Liver (tissue), 3 donors: Measurements from ENCODE around the gene TMEM39B.
A peak's percentile ranks its signal among the peaks of the same experiment; 100 is the strongest.

Experiments
- EGR1 ChIP-seq, 2 donors: IDR thresholded peaks; 2 replicates each; pipeline ENCODE4 v1.6.1; 2016 to 2018; ENCODE audit warnings: antibody characterized with exemption in 2 of 2, low read depth in 2 of 2
- FOXA1 ChIP-seq: IDR thresholded peaks from 2 replicates; pipeline ENCODE4 v1.6.1; 2016; ENCODE audit warnings: antibody characterized with exemption
- HNF4A ChIP-seq, 2 donors: conservative IDR thresholded peaks; 2 replicates each; pipeline ENCODE4 v1.6.1; 2016; ENCODE audit warnings: antibody characterized with exemption in 2 of 2, mild to moderate bottlenecking in 2 of 2
- JUND ChIP-seq, 2 donors: IDR thresholded peaks; 2 replicates each; pipeline ENCODE4 v1.6.1; 2016; ENCODE audit warnings: antibody characterized with exemption in 2 of 2
- RAD21 ChIP-seq, 2 donors: IDR thresholded peaks; 2 replicates each; pipeline ENCODE4 v1.6.1; 2016; ENCODE audit warnings: antibody characterized with exemption in 2 of 2, mild to moderate bottlenecking in 2 of 2
- SP1 ChIP-seq: IDR thresholded peaks from 2 replicates; pipeline ENCODE4 v1.6.1; 2018; ENCODE audit warnings: antibody characterized with exemption, mild to moderate bottlenecking
- YY1 ChIP-seq: IDR thresholded peaks from 2 replicates; pipeline ENCODE4 v1.6.1; 2016; ENCODE audit warnings: antibody characterized with exemption, mild to moderate bottlenecking
- TF ChIP-seq, protein P1 (sequence below): IDR thresholded peaks from 2 replicates; pipeline ENCODE4 v1.6.1; 2016; ENCODE audit warnings: antibody characterized with exemption, mild to moderate bottlenecking
- TF ChIP-seq, protein P2 (sequence below): fragments of 150-350 bp; IDR thresholded peaks from 2 replicates; pipeline ENCODE4 v1.5.1; 2017; ENCODE audit warnings: improper control_type of control experiment, low read depth, low read length; ENCODE audit not compliant: missing input control
- TF ChIP-seq, protein P3 (sequence below): IDR thresholded peaks from 2 replicates; pipeline ENCODE4 v1.6.1; 2016; ENCODE audit warnings: antibody characterized with exemption
- TF ChIP-seq, protein P4 (sequence below): IDR thresholded peaks from 2 replicates; pipeline ENCODE4 v1.6.1; 2016; ENCODE audit warnings: antibody characterized with exemption
- TF ChIP-seq, protein P5 (sequence below): IDR thresholded peaks from 2 replicates; pipeline ENCODE4 v1.6.1; 2016; ENCODE audit warnings: antibody characterized with exemption
- donor health status: healthy.
- donor health status: healthy.

DNA sequence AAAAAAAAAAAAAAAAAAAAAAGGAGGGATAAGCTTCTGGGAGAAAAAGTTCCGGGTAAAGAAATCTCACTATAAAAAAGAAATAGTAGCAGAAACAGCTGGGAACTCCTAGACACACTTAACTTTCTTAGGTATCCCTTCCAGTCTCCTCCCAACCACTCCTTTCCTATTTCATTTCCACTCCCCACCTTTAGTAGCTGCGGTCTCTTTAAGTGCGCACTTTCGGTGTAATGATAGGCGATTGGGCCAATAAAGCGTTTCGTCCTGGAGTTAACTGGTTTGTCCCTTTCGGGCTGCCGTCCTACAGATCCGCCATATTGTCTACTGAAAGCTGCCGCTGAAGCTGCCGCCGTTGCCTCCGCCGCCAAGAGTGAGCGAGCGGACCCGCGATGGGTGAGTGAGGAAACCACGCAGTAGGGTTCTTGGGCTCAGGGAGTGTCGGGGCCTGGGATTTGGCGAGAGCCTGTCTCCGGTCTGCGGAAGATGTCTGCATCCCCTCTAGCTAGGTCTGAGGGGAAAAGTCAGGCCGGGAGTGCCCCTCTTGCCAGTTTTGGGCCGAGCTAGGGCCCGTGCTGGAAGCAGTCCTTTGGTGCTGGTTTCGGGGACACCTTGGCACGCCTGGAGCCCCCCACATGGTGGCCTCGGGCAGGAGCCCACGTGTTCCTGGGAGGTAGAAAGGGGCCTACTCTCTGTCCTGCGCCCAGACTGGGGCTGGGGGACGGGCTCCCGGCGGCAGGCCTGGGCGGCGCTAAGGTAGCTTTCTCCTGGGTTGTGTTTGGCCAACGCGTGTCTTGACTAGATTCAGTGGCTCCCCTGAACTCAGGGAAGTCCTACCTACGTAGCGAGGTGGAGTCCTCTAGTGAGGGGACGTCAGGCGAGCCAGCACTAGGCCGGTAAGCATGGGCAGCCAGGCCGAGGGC is 35.3 kb downstream of the TMEM39B start, which contains the start of gene KPNA6:
- TF ChIP-seq, protein P1, sequence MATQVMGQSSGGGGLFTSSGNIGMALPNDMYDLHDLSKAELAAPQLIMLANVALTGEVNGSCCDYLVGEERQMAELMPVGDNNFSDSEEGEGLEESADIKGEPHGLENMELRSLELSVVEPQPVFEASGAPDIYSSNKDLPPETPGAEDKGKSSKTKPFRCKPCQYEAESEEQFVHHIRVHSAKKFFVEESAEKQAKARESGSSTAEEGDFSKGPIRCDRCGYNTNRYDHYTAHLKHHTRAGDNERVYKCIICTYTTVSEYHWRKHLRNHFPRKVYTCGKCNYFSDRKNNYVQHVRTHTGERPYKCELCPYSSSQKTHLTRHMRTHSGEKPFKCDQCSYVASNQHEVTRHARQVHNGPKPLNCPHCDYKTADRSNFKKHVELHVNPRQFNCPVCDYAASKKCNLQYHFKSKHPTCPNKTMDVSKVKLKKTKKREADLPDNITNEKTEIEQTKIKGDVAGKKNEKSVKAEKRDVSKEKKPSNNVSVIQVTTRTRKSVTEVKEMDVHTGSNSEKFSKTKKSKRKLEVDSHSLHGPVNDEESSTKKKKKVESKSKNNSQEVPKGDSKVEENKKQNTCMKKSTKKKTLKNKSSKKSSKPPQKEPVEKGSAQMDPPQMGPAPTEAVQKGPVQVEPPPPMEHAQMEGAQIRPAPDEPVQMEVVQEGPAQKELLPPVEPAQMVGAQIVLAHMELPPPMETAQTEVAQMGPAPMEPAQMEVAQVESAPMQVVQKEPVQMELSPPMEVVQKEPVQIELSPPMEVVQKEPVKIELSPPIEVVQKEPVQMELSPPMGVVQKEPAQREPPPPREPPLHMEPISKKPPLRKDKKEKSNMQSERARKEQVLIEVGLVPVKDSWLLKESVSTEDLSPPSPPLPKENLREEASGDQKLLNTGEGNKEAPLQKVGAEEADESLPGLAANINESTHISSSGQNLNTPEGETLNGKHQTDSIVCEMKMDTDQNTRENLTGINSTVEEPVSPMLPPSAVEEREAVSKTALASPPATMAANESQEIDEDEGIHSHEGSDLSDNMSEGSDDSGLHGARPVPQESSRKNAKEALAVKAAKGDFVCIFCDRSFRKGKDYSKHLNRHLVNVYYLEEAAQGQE: peak; percentile 50
- TF ChIP-seq, protein P2, sequence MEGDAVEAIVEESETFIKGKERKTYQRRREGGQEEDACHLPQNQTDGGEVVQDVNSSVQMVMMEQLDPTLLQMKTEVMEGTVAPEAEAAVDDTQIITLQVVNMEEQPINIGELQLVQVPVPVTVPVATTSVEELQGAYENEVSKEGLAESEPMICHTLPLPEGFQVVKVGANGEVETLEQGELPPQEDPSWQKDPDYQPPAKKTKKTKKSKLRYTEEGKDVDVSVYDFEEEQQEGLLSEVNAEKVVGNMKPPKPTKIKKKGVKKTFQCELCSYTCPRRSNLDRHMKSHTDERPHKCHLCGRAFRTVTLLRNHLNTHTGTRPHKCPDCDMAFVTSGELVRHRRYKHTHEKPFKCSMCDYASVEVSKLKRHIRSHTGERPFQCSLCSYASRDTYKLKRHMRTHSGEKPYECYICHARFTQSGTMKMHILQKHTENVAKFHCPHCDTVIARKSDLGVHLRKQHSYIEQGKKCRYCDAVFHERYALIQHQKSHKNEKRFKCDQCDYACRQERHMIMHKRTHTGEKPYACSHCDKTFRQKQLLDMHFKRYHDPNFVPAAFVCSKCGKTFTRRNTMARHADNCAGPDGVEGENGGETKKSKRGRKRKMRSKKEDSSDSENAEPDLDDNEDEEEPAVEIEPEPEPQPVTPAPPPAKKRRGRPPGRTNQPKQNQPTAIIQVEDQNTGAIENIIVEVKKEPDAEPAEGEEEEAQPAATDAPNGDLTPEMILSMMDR: no peak
- TF ChIP-seq, protein P3, sequence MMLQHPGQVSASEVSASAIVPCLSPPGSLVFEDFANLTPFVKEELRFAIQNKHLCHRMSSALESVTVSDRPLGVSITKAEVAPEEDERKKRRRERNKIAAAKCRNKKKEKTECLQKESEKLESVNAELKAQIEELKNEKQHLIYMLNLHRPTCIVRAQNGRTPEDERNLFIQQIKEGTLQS: no peak
- no peak for TF ChIP-seq JUND (IDR thresholded peaks at IDR 0.05)
- TF ChIP-seq, protein P4, sequence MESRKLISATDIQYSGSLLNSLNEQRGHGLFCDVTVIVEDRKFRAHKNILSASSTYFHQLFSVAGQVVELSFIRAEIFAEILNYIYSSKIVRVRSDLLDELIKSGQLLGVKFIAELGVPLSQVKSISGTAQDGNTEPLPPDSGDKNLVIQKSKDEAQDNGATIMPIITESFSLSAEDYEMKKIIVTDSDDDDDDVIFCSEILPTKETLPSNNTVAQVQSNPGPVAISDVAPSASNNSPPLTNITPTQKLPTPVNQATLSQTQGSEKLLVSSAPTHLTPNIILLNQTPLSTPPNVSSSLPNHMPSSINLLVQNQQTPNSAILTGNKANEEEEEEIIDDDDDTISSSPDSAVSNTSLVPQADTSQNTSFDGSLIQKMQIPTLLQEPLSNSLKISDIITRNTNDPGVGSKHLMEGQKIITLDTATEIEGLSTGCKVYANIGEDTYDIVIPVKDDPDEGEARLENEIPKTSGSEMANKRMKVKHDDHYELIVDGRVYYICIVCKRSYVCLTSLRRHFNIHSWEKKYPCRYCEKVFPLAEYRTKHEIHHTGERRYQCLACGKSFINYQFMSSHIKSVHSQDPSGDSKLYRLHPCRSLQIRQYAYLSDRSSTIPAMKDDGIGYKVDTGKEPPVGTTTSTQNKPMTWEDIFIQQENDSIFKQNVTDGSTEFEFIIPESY: peak; percentile 93
- peak; percentile 17 to 23 for TF ChIP-seq HNF4A (conservative IDR thresholded peaks at IDR 0.05)
- TF ChIP-seq FOXA1: no peak
- TF ChIP-seq RAD21 (IDR thresholded peaks at IDR 0.05): peak in 1 of 2 donors; percentile 40
- TF ChIP-seq EGR1 (IDR thresholded peaks at IDR 0.05; ENCODE audit: low read depth in 2 of 2): peak in 1 of 2 donors; percentile 60
- peak; percentile 99 for TF ChIP-seq YY1
- peak; percentile 54 for TF ChIP-seq SP1
- TF ChIP-seq, protein P5, sequence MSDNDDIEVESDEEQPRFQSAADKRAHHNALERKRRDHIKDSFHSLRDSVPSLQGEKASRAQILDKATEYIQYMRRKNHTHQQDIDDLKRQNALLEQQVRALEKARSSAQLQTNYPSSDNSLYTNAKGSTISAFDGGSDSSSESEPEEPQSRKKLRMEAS: peak; percentile 70
